ENCODE data around the gene KCNIP4.

GRCh38 chr4:21991050-21991449 is 42.5 kb upstream of the KCNIP4 start:
- TF ChIP-seq EZH2 (IDR thresholded peaks at IDR 0.05; ENCODE audit: insufficient read depth, low read length): no peak
- TF ChIP-seq, protein P1, sequence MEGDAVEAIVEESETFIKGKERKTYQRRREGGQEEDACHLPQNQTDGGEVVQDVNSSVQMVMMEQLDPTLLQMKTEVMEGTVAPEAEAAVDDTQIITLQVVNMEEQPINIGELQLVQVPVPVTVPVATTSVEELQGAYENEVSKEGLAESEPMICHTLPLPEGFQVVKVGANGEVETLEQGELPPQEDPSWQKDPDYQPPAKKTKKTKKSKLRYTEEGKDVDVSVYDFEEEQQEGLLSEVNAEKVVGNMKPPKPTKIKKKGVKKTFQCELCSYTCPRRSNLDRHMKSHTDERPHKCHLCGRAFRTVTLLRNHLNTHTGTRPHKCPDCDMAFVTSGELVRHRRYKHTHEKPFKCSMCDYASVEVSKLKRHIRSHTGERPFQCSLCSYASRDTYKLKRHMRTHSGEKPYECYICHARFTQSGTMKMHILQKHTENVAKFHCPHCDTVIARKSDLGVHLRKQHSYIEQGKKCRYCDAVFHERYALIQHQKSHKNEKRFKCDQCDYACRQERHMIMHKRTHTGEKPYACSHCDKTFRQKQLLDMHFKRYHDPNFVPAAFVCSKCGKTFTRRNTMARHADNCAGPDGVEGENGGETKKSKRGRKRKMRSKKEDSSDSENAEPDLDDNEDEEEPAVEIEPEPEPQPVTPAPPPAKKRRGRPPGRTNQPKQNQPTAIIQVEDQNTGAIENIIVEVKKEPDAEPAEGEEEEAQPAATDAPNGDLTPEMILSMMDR (IDR thresholded peaks at IDR 0.05; ENCODE audit: insufficient read depth, low read depth, low read length): no peak
